Liver (tissue), 9 donors: ENCODE data around the gene PAPOLG. TPM values are rescaled to one million over a fixed set of nuclear protein-coding genes. Genes with fewer than 3 reads are reported as not detected.

ENCODE experiments used
- DNase-seq: peaks from one replicate; pipeline ENCODE4 v3.0.0-alpha.2; 2017; ENCODE audit warnings: low spot score
- H3K27ac ChIP-seq, 2 donors: one replicate each; pipeline ENCODE4 v1.7.0; 2013; ENCODE audit warnings: inconsistent platforms in 2 of 2, low read length in 2 of 2, control low read depth in 1 of 2, low read depth in 1 of 2, mild to moderate bottlenecking in 1 of 2
- H3K27me3 ChIP-seq, 4 donors: one replicate each; pipeline versions ENCODE4 v1.6.1 to v1.7.0; 2013; ENCODE audit warnings: low read length in 3 of 4, inconsistent platforms in 1 of 4, mild to moderate bottlenecking in 1 of 4, moderate library complexity in 1 of 4; ENCODE audit not compliant: control insufficient read depth in 4 of 4, insufficient read depth in 4 of 4
- H3K36me3 ChIP-seq, 4 donors: one replicate each; pipeline versions ENCODE4 v1.6.1 to v1.7.0; 2013; ENCODE audit warnings: low read length in 3 of 4, mild to moderate bottlenecking in 3 of 4, low read depth in 1 of 4, moderate library complexity in 1 of 4; ENCODE audit not compliant: control insufficient read depth in 4 of 4, insufficient read depth in 3 of 4
- H3K4me1 ChIP-seq, 4 donors: one replicate each; pipeline versions ENCODE4 v1.6.1 to v1.7.0; 2013; ENCODE audit warnings: low read length in 3 of 4, mild to moderate bottlenecking in 3 of 4, moderate library complexity in 1 of 4; ENCODE audit not compliant: control insufficient read depth in 4 of 4, insufficient read depth in 4 of 4
- H3K4me3 ChIP-seq, 3 donors: one replicate each; pipeline versions ENCODE4 v1.6.1 to v1.7.0; 2013; ENCODE audit warnings: low read length in 3 of 3, control low read depth in 1 of 3, low read depth in 1 of 3, mild to moderate bottlenecking in 1 of 3
- H3K9ac ChIP-seq, 2 donors: one replicate each; pipeline ENCODE4 v1.7.0; 2013; ENCODE audit warnings: low read length in 2 of 2, mild to moderate bottlenecking in 2 of 2, moderate library complexity in 2 of 2, control low read depth in 1 of 2, low read depth in 1 of 2
- H3K9me3 ChIP-seq, 4 donors: one replicate each; pipeline versions ENCODE4 v1.6.1 to v1.7.0; 2013; ENCODE audit warnings: low read length in 3 of 4; ENCODE audit not compliant: control insufficient read depth in 4 of 4
- ATF3 ChIP-seq: IDR thresholded peaks from 2 replicates; pipeline ENCODE4 v1.6.1; 2016; ENCODE audit warnings: antibody characterized with exemption
- EGR1 ChIP-seq, 2 donors: IDR thresholded peaks; 2 replicates each; pipeline ENCODE4 v1.6.1; 2016 to 2018; ENCODE audit warnings: antibody characterized with exemption in 2 of 2, low read depth in 2 of 2
- FOXA1 ChIP-seq: IDR thresholded peaks from 2 replicates; pipeline ENCODE4 v1.6.1; 2016; ENCODE audit warnings: antibody characterized with exemption
- FOXA2 ChIP-seq: IDR thresholded peaks from 2 replicates; pipeline ENCODE4 v1.6.1; 2016; ENCODE audit warnings: antibody characterized with exemption
- GABPA ChIP-seq, 2 donors: IDR thresholded peaks in 1 of 2; conservative IDR thresholded peaks in 1 of 2; 2 replicates each; pipeline ENCODE4 v1.6.1; 2016; ENCODE audit warnings: antibody characterized with exemption in 2 of 2, mild to moderate bottlenecking in 1 of 2, moderate library complexity in 1 of 2
- HNF4A ChIP-seq, 2 donors: conservative IDR thresholded peaks; 2 replicates each; pipeline ENCODE4 v1.6.1; 2016; ENCODE audit warnings: antibody characterized with exemption in 2 of 2, mild to moderate bottlenecking in 2 of 2
- HNF4G ChIP-seq: IDR thresholded peaks from 2 replicates; pipeline ENCODE4 v1.6.1; 2016; ENCODE audit warnings: antibody characterized with exemption
- JUND ChIP-seq, 2 donors: IDR thresholded peaks; 2 replicates each; pipeline ENCODE4 v1.6.1; 2016; ENCODE audit warnings: antibody characterized with exemption in 2 of 2
- NR2F2 ChIP-seq: IDR thresholded peaks from 2 replicates; pipeline ENCODE4 v1.6.1; 2016; ENCODE audit warnings: antibody characterized with exemption
- RAD21 ChIP-seq, 2 donors: IDR thresholded peaks; 2 replicates each; pipeline ENCODE4 v1.6.1; 2016; ENCODE audit warnings: antibody characterized with exemption in 2 of 2, mild to moderate bottlenecking in 2 of 2
- RXRA ChIP-seq, 2 donors: IDR thresholded peaks; 2 replicates each; pipeline ENCODE4 v1.6.1; 2017 to 2018; ENCODE audit warnings: antibody characterized with exemption in 2 of 2, mild to moderate bottlenecking in 1 of 2
- SP1 ChIP-seq: IDR thresholded peaks from 2 replicates; pipeline ENCODE4 v1.6.1; 2018; ENCODE audit warnings: antibody characterized with exemption, mild to moderate bottlenecking
- TAF1 ChIP-seq: conservative IDR thresholded peaks from 2 replicates; pipeline ENCODE4 v1.6.1; 2016; ENCODE audit warnings: antibody characterized with exemption, mild to moderate bottlenecking
- YY1 ChIP-seq: IDR thresholded peaks from 2 replicates; pipeline ENCODE4 v1.6.1; 2016; ENCODE audit warnings: antibody characterized with exemption, mild to moderate bottlenecking
- ZBTB33 ChIP-seq: IDR thresholded peaks from 2 replicates; pipeline ENCODE4 v1.6.1; 2016; ENCODE audit warnings: antibody characterized with exemption
- WGBS: extraction: QIAGEN DNeasy Blood & Tissue Kit; methylation state at CpG from one replicate; pipeline ENCODE4 v1.1.7; 2013; 5-methylcytosine and 5-hydroxymethylcytosine counted together
- polyA plus RNA-seq, 2 donors: library from polyadenylated mRNA; stranded (reverse) in 1 of 2; unstranded in 1 of 2; fragments of 200-250 nt in 1 of 2; fragments of >200 nt in 1 of 2; fragmentation: Nextera tagmentation in 1 of 2; extraction: Ambion mirVana in 1 of 2; gene quantifications; one replicate each; pipeline versions ENCODE4 v1.2.1 to v1.2.3, GENCODE V29; 2013 to 2015
- total RNA-seq, 2 donors: library from RNA; depleted of rRNA; stranded (reverse); fragments of >200 nt; gene quantifications; one replicate each; pipeline ENCODE4 v1.2.3, GENCODE V29; 2014
- TF ChIP-seq, protein P1 (sequence below): IDR thresholded peaks from 2 replicates; pipeline ENCODE4 v1.6.1; 2016; ENCODE audit warnings: antibody characterized with exemption, mild to moderate bottlenecking
- donor health status: healthy.
- donor health status: healthy.
- donor health status: healthy.
- donor health status: healthy.
- donor health status: healthy.

PAPOLG gene
- total and polyA plus RNA-seq, 4 donors = 1.8 to 7.7 (median 3.6) TPM

DNA sequence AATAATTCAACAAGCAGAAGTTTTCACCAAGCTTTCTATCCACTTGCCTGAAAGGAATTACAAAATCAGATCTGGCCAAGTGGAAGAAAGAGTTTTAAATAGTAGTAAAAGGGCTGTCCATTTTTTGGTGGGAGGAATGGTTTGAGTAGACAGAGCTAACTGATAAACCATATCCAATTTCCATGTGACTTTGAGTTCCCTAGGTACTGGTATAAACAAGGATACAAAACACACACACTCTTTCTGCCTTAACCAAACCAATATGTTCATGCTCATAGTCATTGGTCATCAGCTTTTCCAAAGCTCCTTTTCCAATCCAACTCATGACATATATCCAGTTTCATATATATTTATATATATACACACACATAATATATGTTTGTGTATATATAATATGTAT, 75.9 kb downstream of the PAPOLG start:
- Histone ChIP-seq H3K27ac (no peak overlapping the region), H3K4me3 (no peak overlapping the region), H3K9me3 (no peaks in the 10 kb centered on the region), H3K27me3 (no peaks in the 10 kb centered on the region), H3K36me3 (no peaks in the 10 kb centered on the region), H3K4me1 (no peaks in the 10 kb centered on the region), H3K9ac (no peak overlapping the region)
- DNase-seq = no peak
- TF ChIP-seq JUND (IDR thresholded peaks at IDR 0.05) (no peak), SP1 (no peak), HNF4G (no peak), EGR1 (IDR thresholded peaks at IDR 0.05; ENCODE audit: low read depth in 2 of 2) (no peak), GABPA (IDR thresholded peaks at IDR 0.05 in 1 of 2, conservative IDR thresholded peaks at IDR 0.05 in 1 of 2) (no peak), RAD21 (IDR thresholded peaks at IDR 0.05) (no peak), HNF4A (conservative IDR thresholded peaks at IDR 0.05) (no peak), FOXA2 (no peak), NR2F2 (no peak), ZBTB33 (no peak), YY1 (no peak), TAF1 (no peak), FOXA1 (no peak)
- TF ChIP-seq, protein P1, sequence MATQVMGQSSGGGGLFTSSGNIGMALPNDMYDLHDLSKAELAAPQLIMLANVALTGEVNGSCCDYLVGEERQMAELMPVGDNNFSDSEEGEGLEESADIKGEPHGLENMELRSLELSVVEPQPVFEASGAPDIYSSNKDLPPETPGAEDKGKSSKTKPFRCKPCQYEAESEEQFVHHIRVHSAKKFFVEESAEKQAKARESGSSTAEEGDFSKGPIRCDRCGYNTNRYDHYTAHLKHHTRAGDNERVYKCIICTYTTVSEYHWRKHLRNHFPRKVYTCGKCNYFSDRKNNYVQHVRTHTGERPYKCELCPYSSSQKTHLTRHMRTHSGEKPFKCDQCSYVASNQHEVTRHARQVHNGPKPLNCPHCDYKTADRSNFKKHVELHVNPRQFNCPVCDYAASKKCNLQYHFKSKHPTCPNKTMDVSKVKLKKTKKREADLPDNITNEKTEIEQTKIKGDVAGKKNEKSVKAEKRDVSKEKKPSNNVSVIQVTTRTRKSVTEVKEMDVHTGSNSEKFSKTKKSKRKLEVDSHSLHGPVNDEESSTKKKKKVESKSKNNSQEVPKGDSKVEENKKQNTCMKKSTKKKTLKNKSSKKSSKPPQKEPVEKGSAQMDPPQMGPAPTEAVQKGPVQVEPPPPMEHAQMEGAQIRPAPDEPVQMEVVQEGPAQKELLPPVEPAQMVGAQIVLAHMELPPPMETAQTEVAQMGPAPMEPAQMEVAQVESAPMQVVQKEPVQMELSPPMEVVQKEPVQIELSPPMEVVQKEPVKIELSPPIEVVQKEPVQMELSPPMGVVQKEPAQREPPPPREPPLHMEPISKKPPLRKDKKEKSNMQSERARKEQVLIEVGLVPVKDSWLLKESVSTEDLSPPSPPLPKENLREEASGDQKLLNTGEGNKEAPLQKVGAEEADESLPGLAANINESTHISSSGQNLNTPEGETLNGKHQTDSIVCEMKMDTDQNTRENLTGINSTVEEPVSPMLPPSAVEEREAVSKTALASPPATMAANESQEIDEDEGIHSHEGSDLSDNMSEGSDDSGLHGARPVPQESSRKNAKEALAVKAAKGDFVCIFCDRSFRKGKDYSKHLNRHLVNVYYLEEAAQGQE = no peak

DNA sequence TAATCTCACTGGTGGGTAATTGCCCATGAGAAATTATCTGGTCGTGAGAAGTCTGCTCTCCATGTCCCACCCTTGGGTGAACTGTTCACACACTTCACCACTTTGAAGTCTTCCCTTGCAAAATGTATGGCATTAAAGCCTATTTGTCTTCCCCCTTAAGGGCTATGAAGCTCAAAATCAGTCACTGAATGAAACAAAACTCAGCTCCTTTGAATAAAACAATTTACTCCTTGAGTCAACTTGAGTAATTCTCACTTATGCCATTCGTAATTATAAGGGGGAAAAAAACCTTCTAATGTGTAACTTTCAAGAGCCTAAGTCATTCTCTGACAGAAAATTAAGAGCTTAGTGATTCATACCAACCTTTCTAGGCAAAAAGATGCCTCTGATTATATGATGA, 76.6 kb downstream of the PAPOLG start:
- TF ChIP-seq NR2F2 = no peak
- no peak for TF ChIP-seq EGR1 (IDR thresholded peaks at IDR 0.05; ENCODE audit: low read depth in 2 of 2)
- no peak for TF ChIP-seq RXRA (IDR thresholded peaks at IDR 0.05)
- no peak for TF ChIP-seq TAF1
- no peaks in the 10 kb centered on the region for H3K36me3 ChIP-seq
- WGBS = 55% methylated on average over 2 of the region's 2 CpGs

DNA sequence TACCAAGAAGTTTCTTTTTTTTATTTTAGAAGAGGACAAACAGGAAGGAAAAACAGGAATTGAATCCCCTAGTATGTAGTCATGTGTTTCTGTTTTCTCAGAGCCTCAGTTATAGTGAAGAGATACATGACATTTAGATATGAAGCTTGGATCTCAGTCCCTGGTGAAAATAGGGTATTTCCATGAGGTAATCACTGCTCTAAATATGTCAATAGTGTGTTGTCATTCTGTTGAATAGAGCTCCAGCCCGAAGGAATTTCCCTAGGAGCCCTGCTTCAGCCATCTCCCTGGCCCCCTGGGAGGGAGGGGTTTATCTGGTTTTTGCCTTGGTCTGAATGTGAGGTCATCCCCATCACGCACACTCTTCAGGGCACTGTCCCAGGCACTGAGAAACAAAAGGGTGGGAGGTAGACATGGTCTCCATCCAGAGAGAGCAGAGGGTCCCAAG, 78.2 kb downstream of the PAPOLG start:
- DNase-seq = no peak
- no peak overlapping the region for H3K4me3 ChIP-seq
- H3K27ac ChIP-seq = no peak overlapping the region
- H3K4me1 ChIP-seq = no peaks in the 10 kb centered on the region
- H3K9ac ChIP-seq = no peak overlapping the region
- H3K27me3 ChIP-seq = no peaks in the 10 kb centered on the region
- TF ChIP-seq ATF3 = no peak
- no peaks in the 10 kb centered on the region for H3K36me3 ChIP-seq
- WGBS = 58% methylated on average over 2 of the region's 2 CpGs
- H3K9me3 ChIP-seq = no peaks in the 10 kb centered on the region

More for the DNA sequence above, 76.6 kb downstream of the PAPOLG start:
- Histone ChIP-seq H3K9ac (no peak overlapping the region), H3K27ac (no peak overlapping the region), H3K27me3 (no peaks in the 10 kb centered on the region), H3K9me3 (no peaks in the 10 kb centered on the region), H3K4me1 (no peaks in the 10 kb centered on the region), H3K4me3 (no peak overlapping the region)
- DNase-seq = no peak
